OCI-LY7 (cell line): ENCODE data around the gene ADGRF1.

Experiments used
- EZH2phosphoT487 ChIP-seq: fragments of 200-600 bp; sonication (generic); IDR thresholded peaks from 2 replicates; pipeline ENCODE4 v1.6.1; 2018; ENCODE audit warnings: low read depth, borderline replicate concordance, mild to moderate bottlenecking, mixed run types, antibody characterized with exemption, low read length, moderate library complexity, mixed read lengths
- TF ChIP-seq, protein P1 (sequence below): fragments of 200-600 bp; sonication (generic); conservative IDR thresholded peaks from 2 replicates; pipeline ENCODE4 v1.5.1; 2014; ENCODE audit warnings: mild to moderate bottlenecking, antibody characterized with exemption, low read length, moderate library complexity, mixed read lengths

DNA sequence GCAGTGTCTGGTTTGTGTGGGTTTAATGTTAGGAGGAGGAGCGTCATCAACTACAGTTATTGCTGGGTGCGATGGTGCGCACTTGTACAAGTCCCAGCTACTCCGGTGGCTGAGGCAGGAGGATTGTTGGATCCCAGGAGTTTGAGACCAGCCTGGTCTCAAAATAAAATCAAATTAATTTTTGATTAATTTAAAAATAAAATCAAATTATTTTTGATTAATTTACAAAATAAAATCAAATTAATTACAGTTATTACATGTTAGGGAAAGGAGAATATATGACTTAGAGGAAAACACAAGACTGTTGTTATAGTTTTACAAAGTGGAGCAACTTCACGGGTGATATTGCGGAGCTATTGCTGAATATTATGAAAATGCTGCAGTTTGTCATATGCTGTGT, 85.7 kb downstream of the ADGRF1 start:
- TF ChIP-seq, protein P1, sequence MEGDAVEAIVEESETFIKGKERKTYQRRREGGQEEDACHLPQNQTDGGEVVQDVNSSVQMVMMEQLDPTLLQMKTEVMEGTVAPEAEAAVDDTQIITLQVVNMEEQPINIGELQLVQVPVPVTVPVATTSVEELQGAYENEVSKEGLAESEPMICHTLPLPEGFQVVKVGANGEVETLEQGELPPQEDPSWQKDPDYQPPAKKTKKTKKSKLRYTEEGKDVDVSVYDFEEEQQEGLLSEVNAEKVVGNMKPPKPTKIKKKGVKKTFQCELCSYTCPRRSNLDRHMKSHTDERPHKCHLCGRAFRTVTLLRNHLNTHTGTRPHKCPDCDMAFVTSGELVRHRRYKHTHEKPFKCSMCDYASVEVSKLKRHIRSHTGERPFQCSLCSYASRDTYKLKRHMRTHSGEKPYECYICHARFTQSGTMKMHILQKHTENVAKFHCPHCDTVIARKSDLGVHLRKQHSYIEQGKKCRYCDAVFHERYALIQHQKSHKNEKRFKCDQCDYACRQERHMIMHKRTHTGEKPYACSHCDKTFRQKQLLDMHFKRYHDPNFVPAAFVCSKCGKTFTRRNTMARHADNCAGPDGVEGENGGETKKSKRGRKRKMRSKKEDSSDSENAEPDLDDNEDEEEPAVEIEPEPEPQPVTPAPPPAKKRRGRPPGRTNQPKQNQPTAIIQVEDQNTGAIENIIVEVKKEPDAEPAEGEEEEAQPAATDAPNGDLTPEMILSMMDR, result no peak
- no peak for TF ChIP-seq EZH2phosphoT487
